PFSK-1 (cell line): ENCODE data around the gene MOV10L1.

ENCODE experiments used
- FOXP2 ChIP-seq: optimal IDR thresholded peaks from 2 replicates; pipeline ENCODE3; 2011; ENCODE audit warnings: borderline replicate concordance, control low read depth, inconsistent platforms; ENCODE audit not compliant: insufficient read depth; ENCODE audit errors: extremely low read length, extremely low read depth
- POLR2AphosphoS5 ChIP-seq: IDR thresholded peaks from 2 replicates; pipeline ENCODE4 v1.6.1; 2012; ENCODE audit warnings: low read depth, mild to moderate bottlenecking, control low read depth, low read length, moderate library complexity
- REST ChIP-seq, 2 experiments: IDR thresholded peaks; 2 replicates each; pipeline versions ENCODE4 v1.6.1 to v1.8.0; 2011 to 2012; ENCODE audit warnings: low read depth in 2 of 2, low read length in 2 of 2, control low read depth in 1 of 2, inconsistent platforms in 1 of 2, mild to moderate bottlenecking in 1 of 2, moderate library complexity in 1 of 2; ENCODE audit not compliant: insufficient read depth in 1 of 2
- SIN3A ChIP-seq: IDR thresholded peaks from 2 replicates; pipeline ENCODE4 v1.6.1; 2012; ENCODE audit warnings: mild to moderate bottlenecking, low read length, moderate library complexity, borderline replicate concordance; ENCODE audit not compliant: insufficient read depth
- TAF1 ChIP-seq: IDR thresholded peaks from 2 replicates; pipeline ENCODE4 v1.6.1; 2012; ENCODE audit warnings: low read length, control low read depth, borderline replicate concordance; ENCODE audit not compliant: insufficient read depth

GRCh38 chr22:50084614-50085021 is 5.2 kb upstream of the MOV10L1 start:
- TF ChIP-seq POLR2AphosphoS5 (no peak), REST (IDR thresholded peaks at IDR 0.05; ENCODE audit: insufficient read depth in 1 of 2, low read depth in 2 of 2, low read length in 2 of 2) (no peak), TAF1 (no peak), SIN3A (no peak), FOXP2 (no peak)
